AG09319 (cell line): ENCODE results near the gene CFAP92.

Experiments used
- DNase-seq: peaks from one replicate; pipeline ENCODE4 v3.0.0-alpha.2; 2010; ENCODE audit warnings: low read depth; ENCODE audit errors: extremely low read depth
- TF ChIP-seq, protein P1 (sequence below): IDR thresholded peaks from 2 replicates; pipeline ENCODE4 v1.5.1; 2011; ENCODE audit warnings: low read depth, mild to moderate bottlenecking, inconsistent platforms, low read length, moderate library complexity

CFAP92 gene

GRCh38 chr3:129000742-129001100 is 6.8 kb upstream of the CFAP92 start:
- DNase-seq = no peak
- TF ChIP-seq, protein P1, sequence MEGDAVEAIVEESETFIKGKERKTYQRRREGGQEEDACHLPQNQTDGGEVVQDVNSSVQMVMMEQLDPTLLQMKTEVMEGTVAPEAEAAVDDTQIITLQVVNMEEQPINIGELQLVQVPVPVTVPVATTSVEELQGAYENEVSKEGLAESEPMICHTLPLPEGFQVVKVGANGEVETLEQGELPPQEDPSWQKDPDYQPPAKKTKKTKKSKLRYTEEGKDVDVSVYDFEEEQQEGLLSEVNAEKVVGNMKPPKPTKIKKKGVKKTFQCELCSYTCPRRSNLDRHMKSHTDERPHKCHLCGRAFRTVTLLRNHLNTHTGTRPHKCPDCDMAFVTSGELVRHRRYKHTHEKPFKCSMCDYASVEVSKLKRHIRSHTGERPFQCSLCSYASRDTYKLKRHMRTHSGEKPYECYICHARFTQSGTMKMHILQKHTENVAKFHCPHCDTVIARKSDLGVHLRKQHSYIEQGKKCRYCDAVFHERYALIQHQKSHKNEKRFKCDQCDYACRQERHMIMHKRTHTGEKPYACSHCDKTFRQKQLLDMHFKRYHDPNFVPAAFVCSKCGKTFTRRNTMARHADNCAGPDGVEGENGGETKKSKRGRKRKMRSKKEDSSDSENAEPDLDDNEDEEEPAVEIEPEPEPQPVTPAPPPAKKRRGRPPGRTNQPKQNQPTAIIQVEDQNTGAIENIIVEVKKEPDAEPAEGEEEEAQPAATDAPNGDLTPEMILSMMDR = no peak

- DNase-seq = no peak
- TF ChIP-seq, protein P1 = no peak
These were observed 5.2 kb upstream of the CFAP92 start for GRCh38 chr3:128999102-128999501.

DNA sequence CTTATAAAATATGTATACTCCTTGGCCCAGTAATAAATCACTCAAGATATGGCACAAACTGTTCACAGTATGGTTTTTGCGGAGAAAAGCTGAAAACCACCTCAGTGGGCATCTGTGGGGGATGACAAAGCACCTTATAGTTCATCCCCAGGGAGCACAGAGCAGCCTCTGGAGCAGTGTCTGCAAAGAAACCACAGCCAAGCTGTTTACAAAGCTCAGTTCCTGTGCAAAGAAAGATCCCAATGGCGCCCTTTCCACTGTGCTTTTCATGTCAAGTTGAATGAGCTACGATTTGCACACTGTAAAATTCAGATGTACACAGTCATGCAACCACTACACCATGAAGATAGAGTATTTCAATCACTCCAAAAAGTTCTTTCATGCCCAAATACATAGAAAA is 4.7 kb upstream of the CFAP92 start:
- TF ChIP-seq, protein P1 = no peak
- DNase-seq = no peak

- TF ChIP-seq, protein P1 = no peak
- DNase-seq = no peak
These were observed 3.7 kb upstream of the CFAP92 start for GRCh38 chr3:128997486-128998133.

GRCh38 chr3:128996726-128997125 is 2.9 kb upstream of the CFAP92 start:
- no peak for DNase-seq
- TF ChIP-seq, protein P1 = no peak

GRCh38 chr3:128996200-128996599 is 2.3 kb upstream of the CFAP92 start:
- DNase-seq = no peak
- TF ChIP-seq, protein P1 = no peak

- TF ChIP-seq, protein P1 = no peak
- no peak for DNase-seq
These were observed 1.9 kb upstream of the CFAP92 start for GRCh38 chr3:128995737-128996136.
